Measurements from ENCODE around the gene MKRN2. TPM values are rescaled to one million over a fixed set of nuclear protein-coding genes. Genes with fewer than 3 reads are reported as not detected.

The MKRN2 gene
- total and polyA plus RNA-seq, 2 of the 4 experiments (the other 2 are of a cell fraction): 44.4 to 65.6 TPM

- TF ChIP-seq NFE2L2 (IDR thresholded peaks at IDR 0.05; ENCODE audit: low read depth, low read length) (peak; percentile 6; the same call in 1 of the 2 replicates), ELK1 (IDR thresholded peaks at IDR 0.05; ENCODE audit: borderline replicate concordance, low read depth, low read length) (no peak), RCOR1 (IDR thresholded peaks at IDR 0.05; ENCODE audit: insufficient replicate concordance, low read length) (no peak), MAZ (IDR thresholded peaks at IDR 0.05; ENCODE audit: borderline replicate concordance, low read depth, low read length) (peak; percentile 90), POLR2A (IDR thresholded peaks at IDR 0.05; ENCODE audit: low read depth, low read length) (peak; percentile 93)
Observed at GRCh38 chr3:12556690-12557472, at the start of gene MKRN2 (continued).

Measured in IMR-90 (cell line).